PC-9 (cell line): ENCODE data around the gene GABRB1. TPM values are rescaled to one million over a fixed set of nuclear protein-coding genes. Genes with fewer than 3 reads are reported as not detected.

Experiments
- BruUV-seq: library from RNA; stranded (reverse); fragments of 400-500 nt; replicated peaks from 2 replicates; lab custom pipeline; 2021; lab: Mats Ljungman, UMichigan
- CTCF ChIA-PET: fragments of 300-600 bp; sonication (Branson Sonifier 250); formaldehyde crosslinking; loops from one replicate; lab custom pipeline; 2022; ENCODE audit warnings: antibody characterized with exemption; lab: Charles Lee
- POLR2A ChIA-PET: fragments of 300-600 bp; sonication (Branson Sonifier 250); formaldehyde crosslinking; loops from one replicate; lab custom pipeline; 2022; ENCODE audit warnings: antibody characterized with exemption; ENCODE audit not compliant: unreplicated experiment; lab: Charles Lee
- DNase-seq, 2 experiments: peaks; one replicate each; pipeline versions ENCODE4 v3.0.0 to v3.0.0-alpha.2; 2015 to 2022; ENCODE audit warnings: mixed read lengths in 1 of 2
- H2AFZ ChIP-seq: fragments of 200-600 bp; sonication (generic); 2 replicates; pipeline ENCODE4 v1.8.1; 2017; ENCODE audit warnings: antibody characterized with exemption
- H3F3A ChIP-seq: fragments of 200-600 bp; sonication (generic); 2 replicates; pipeline ENCODE4 v1.8.1; 2017; ENCODE audit warnings: antibody characterized with exemption, mild to moderate bottlenecking, low read depth; ENCODE audit not compliant: insufficient read depth
- H3K27ac ChIP-seq: fragments of 200-600 bp; sonication (generic); 2 replicates; pipeline ENCODE4 v1.6.1; 2016; ENCODE audit warnings: mixed run types
- H3K27me3 ChIP-seq: fragments of 200-600 bp; sonication (generic); 2 replicates; pipeline ENCODE4 v1.6.1; 2016; ENCODE audit warnings: low read depth, mixed run types; ENCODE audit not compliant: insufficient read depth
- H3K36me3 ChIP-seq: fragments of 200-600 bp; sonication (generic); 2 replicates; pipeline ENCODE4 v1.6.1; 2016; ENCODE audit warnings: low read depth, mixed run types
- H3K4me1 ChIP-seq: fragments of 200-600 bp; sonication (generic); replicated peaks from 2 replicates; pipeline ENCODE4 v1.6.1; 2016; ENCODE audit warnings: mixed run types; ENCODE audit not compliant: insufficient read depth
- H3K4me2 ChIP-seq: fragments of 200-600 bp; sonication (generic); 2 replicates; pipeline ENCODE4 v1.6.1; 2017; ENCODE audit warnings: mixed run types
- H3K4me3 ChIP-seq: fragments of 200-600 bp; sonication (generic); 2 replicates; pipeline ENCODE4 v1.6.1; 2016; ENCODE audit warnings: mixed run types
- H3K79me2 ChIP-seq: fragments of 200-600 bp; sonication (generic); 2 replicates; pipeline ENCODE4 v1.6.1; 2017; ENCODE audit warnings: low read depth, mixed run types
- H3K9me2 ChIP-seq: fragments of 200-600 bp; sonication (generic); 2 replicates; pipeline ENCODE4 v1.8.1; 2017; ENCODE audit warnings: mild to moderate bottlenecking; ENCODE audit not compliant: insufficient read depth
- H3K9me3 ChIP-seq: fragments of 200-600 bp; sonication (generic); 2 replicates; pipeline ENCODE4 v1.8.1; 2016; ENCODE audit warnings: low read depth; ENCODE audit not compliant: insufficient read depth
- H4K20me1 ChIP-seq: fragments of 200-600 bp; sonication (generic); 2 replicates; pipeline ENCODE4 v1.8.1; 2017; ENCODE audit not compliant: insufficient read depth
- EZH2 ChIP-seq: fragments of 200-600 bp; sonication (generic); IDR thresholded peaks from 2 replicates; pipeline ENCODE4 v1.8.0; 2017; ENCODE audit warnings: antibody characterized with exemption, low read depth
- intact Hi-C: fragments of 100-400 bp; cut with micrococcal nuclease; formaldehyde crosslinking; loops from one replicate; pipeline ENCODE4 v1.10.0; 2022; ENCODE audit not compliant: unreplicated experiment
- total RNA-seq: library from RNA; stranded (reverse); gene quantifications from 2 replicates; pipeline ENCODE4 v1.2.3, GENCODE V29; 2021
- TF ChIP-seq, protein P1 (sequence below): fragments of 200-600 bp; sonication (generic); conservative IDR thresholded peaks from 2 replicates; pipeline ENCODE4 v1.6.1; 2017; ENCODE audit warnings: mixed run types, antibody characterized with exemption, mild to moderate bottlenecking, moderate library complexity

The GABRB1 gene
- total RNA-seq, 1 experiment from 2014 or later: not detected

DNA sequence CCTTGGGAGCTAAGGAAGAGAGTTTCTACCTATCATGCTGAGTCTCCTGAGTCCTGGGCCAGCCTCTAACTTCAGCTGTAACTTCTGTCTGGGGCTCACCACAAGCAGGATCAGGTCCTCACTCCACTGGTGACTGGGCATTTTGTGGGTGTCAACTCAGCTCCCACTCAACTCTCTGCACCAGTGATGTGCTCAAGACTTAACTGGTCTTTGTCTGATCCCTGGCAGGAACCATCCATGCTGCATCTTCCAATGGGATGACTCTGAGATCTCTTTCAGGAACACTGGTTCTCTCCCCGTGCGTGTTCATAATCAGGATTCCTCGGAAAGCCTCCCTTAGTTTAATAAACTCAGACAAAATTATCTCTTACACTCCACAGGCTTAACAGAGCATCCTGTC lies 349.8 kb downstream of the GABRB1 start:
- Histone ChIP-seq H3K4me1 (no peaks in the 10 kb centered on the region), H3K9me2 (no peaks in the 10 kb centered on the region), H3K27ac (no peak overlapping the region), H3K4me3 (no peak overlapping the region), H3K36me3 (no peaks in the 10 kb centered on the region), H3K4me2 (no peak overlapping the region), H3K9me3 (no peaks in the 10 kb centered on the region), H3F3A (no peaks in the 10 kb centered on the region), H3K27me3 (no peaks in the 10 kb centered on the region), H3K79me2 (no peaks in the 10 kb centered on the region), H4K20me1 (no peaks in the 10 kb centered on the region), H2AFZ (no peak overlapping the region)
- intact Hi-C loops: loop anchor here (10.0 kb wide), 1 partner anchor 446 kb away; no protein-coding TSS in a partner anchor
- no TSS peak for BruUV-seq
- TF ChIP-seq, protein P1, sequence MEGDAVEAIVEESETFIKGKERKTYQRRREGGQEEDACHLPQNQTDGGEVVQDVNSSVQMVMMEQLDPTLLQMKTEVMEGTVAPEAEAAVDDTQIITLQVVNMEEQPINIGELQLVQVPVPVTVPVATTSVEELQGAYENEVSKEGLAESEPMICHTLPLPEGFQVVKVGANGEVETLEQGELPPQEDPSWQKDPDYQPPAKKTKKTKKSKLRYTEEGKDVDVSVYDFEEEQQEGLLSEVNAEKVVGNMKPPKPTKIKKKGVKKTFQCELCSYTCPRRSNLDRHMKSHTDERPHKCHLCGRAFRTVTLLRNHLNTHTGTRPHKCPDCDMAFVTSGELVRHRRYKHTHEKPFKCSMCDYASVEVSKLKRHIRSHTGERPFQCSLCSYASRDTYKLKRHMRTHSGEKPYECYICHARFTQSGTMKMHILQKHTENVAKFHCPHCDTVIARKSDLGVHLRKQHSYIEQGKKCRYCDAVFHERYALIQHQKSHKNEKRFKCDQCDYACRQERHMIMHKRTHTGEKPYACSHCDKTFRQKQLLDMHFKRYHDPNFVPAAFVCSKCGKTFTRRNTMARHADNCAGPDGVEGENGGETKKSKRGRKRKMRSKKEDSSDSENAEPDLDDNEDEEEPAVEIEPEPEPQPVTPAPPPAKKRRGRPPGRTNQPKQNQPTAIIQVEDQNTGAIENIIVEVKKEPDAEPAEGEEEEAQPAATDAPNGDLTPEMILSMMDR: no peak
- TF ChIP-seq EZH2: no peak
- no peak for DNase-seq
- ChIA-PET POLR2A (no interaction called here), CTCF (no interaction called here)

- Histone ChIP-seq H4K20me1 (no peaks in the 10 kb centered on the region), H2AFZ (no peak overlapping the region), H3K4me2 (no peak overlapping the region), H3K9me2 (no peaks in the 10 kb centered on the region), H3K4me3 (no peak overlapping the region), H3K79me2 (no peaks in the 10 kb centered on the region), H3K4me1 (no peaks in the 10 kb centered on the region), H3K9me3 (no peaks in the 10 kb centered on the region), H3K36me3 (no peaks in the 10 kb centered on the region), H3K27ac (no peak overlapping the region), H3K27me3 (no peaks in the 10 kb centered on the region), H3F3A (no peaks in the 10 kb centered on the region)
- TF ChIP-seq, protein P1: no peak
- TF ChIP-seq EZH2: no peak
- ChIA-PET CTCF (no interaction called here), POLR2A (interaction anchor here (0.6 kb wide), 1 partner anchor 562 kb away, joined by 12 read pairs; no protein-coding TSS in a partner anchor)
- intact Hi-C loops: loop anchor here (1.0 to 10.0 kb wide), 2 partner anchors 448 to 539 kb away; no protein-coding TSS in a partner anchor
- DNase-seq: no peak
- no TSS peak for BruUV-seq
Measured at GRCh38 chr4:47382846-47383360, 351.5 kb downstream of the GABRB1 start.

GRCh38 chr4:47383829-47384427 lies 352.6 kb downstream of the GABRB1 start:
- Histone ChIP-seq H3F3A (no peaks in the 10 kb centered on the region), H3K9me3 (no peaks in the 10 kb centered on the region), H3K4me3 (no peak overlapping the region), H3K79me2 (no peaks in the 10 kb centered on the region), H2AFZ (no peak overlapping the region), H3K27me3 (no peaks in the 10 kb centered on the region), H3K9me2 (no peaks in the 10 kb centered on the region), H4K20me1 (no peaks in the 10 kb centered on the region; the same call in 1 of the 2 replicates), H3K36me3 (no peaks in the 10 kb centered on the region), H3K4me1 (no peaks in the 10 kb centered on the region), H3K4me2 (no peak overlapping the region), H3K27ac (no peak overlapping the region)
- TF ChIP-seq, protein P1: peak; percentile 80
- no peak for TF ChIP-seq EZH2
- CTCF ChIA-PET: no interaction called here
- intact Hi-C loops: loop anchor here (1.0 to 10.0 kb wide), 3 partner anchors 181 to 540 kb away; no protein-coding TSS in a partner anchor
- no TSS peak for BruUV-seq
- POLR2A ChIA-PET: no interaction called here
- no peak for DNase-seq
